Endothelial cell of umbilical vein (primary cell): ENCODE measurements around the gene SLC35F3.

Experiments
- CTCF ChIP-seq, 2 donors: IDR thresholded peaks; 1 replicate in 1 of 2; 2 replicates in 1 of 2; pipeline ENCODE4 v1.5.1; 2011; ENCODE audit warnings: low read length in 2 of 2, mild to moderate bottlenecking in 2 of 2, moderate library complexity in 2 of 2, control low read depth in 1 of 2, inconsistent platforms in 1 of 2, low read depth in 1 of 2; ENCODE audit not compliant: insufficient read depth in 1 of 2; ENCODE audit errors: extremely low read depth in 1 of 2
- EZH2 ChIP-seq: IDR thresholded peaks from 2 replicates; pipeline ENCODE4 v1.6.1; 2012; ENCODE audit warnings: borderline replicate concordance, low read depth, mild to moderate bottlenecking, moderate library complexity, low read length, inconsistent platforms; ENCODE audit not compliant: severe bottlenecking
- MYC ChIP-seq: IDR thresholded peaks from one replicate; pipeline ENCODE4 v1.6.1; 2011; ENCODE audit warnings: mild to moderate bottlenecking, low read depth, low read length

GRCh38 chr1:234089396-234089795 lies 184.9 kb downstream of the SLC35F3 start:
- TF ChIP-seq CTCF (IDR thresholded peaks at IDR 0.05; ENCODE audit: extremely low read depth in 1 of 2, insufficient read depth in 1 of 2, low read depth in 1 of 2, low read length in 2 of 2) (no peak), EZH2 (no peak), MYC (no peak)
